SK-N-SH treated with all-trans-retinoic acid at 6 μM for 48 hours (cell line): ENCODE data around the gene FCAMR.
A peak's percentile ranks its signal among the peaks of the same experiment; 100 is the strongest.

Experiments used
- ATAC-seq: fragments of 200-7000 bp; cut with Tn5 transposase; 3 replicates; pipeline ENCODE4 v1.9.1; 2020; ENCODE audit warnings: mild to moderate bottlenecking, moderate library complexity
- ARNTL ChIP-seq: fragments of 450-650 bp; formaldehyde crosslinking; IDR thresholded peaks from 2 replicates; pipeline ENCODE4 v1.5.0; 2020; ENCODE audit warnings: low read depth, mild to moderate bottlenecking, moderate library complexity, borderline replicate concordance
- BACH2 ChIP-seq: fragments of 250-450 bp; sonication (Bioruptor Pico); IDR thresholded peaks from 2 replicates; pipeline ENCODE4 v1.9.0; 2021; ENCODE audit warnings: mild to moderate bottlenecking, borderline replicate concordance
- CREB5 ChIP-seq: fragments of 250-450 bp; sonication (Bioruptor Pico); IDR thresholded peaks from 2 replicates; pipeline ENCODE4 v1.5.1; 2020; ENCODE audit warnings: low read depth, mild to moderate bottlenecking, moderate library complexity
- CSDC2 ChIP-seq: fragments of 250-450 bp; sonication (Bioruptor Pico); IDR thresholded peaks from 2 replicates; pipeline ENCODE4 v1.5.0; 2020; ENCODE audit warnings: mild to moderate bottlenecking, moderate library complexity
- CSRNP3 ChIP-seq: fragments of 250-450 bp; sonication (Bioruptor Pico); IDR thresholded peaks from 2 replicates; pipeline ENCODE4 v1.5.1; 2021; ENCODE audit warnings: mild to moderate bottlenecking, moderate library complexity
- ESRRG ChIP-seq: fragments of 250-450 bp; sonication (Bioruptor Pico); IDR thresholded peaks from 2 replicates; pipeline ENCODE4 v1.6.1; 2021; ENCODE audit warnings: mild to moderate bottlenecking
- GLIS3 ChIP-seq: fragments of 250-450 bp; sonication (Bioruptor Pico); IDR thresholded peaks from 2 replicates; pipeline ENCODE4 v1.5.0; 2020; ENCODE audit warnings: mild to moderate bottlenecking, moderate library complexity
- ISL1 ChIP-seq: fragments of 250-450 bp; sonication (Bioruptor Pico); IDR thresholded peaks from 2 replicates; pipeline ENCODE4 v2.1.2; 2022; ENCODE audit warnings: mild to moderate bottlenecking, moderate library complexity
- OSR1 ChIP-seq: fragments of 250-450 bp; sonication (Bioruptor Pico); IDR thresholded peaks from 2 replicates; pipeline ENCODE4 v1.8.0; 2022; ENCODE audit warnings: moderate library complexity, mild to moderate bottlenecking, inconsistent platforms
- PPARA ChIP-seq: fragments of 250-450 bp; sonication (Bioruptor Pico); IDR thresholded peaks from 2 replicates; pipeline ENCODE4 v1.5.0; 2020; ENCODE audit warnings: mild to moderate bottlenecking, borderline replicate concordance
- RARB ChIP-seq: fragments of 250-450 bp; sonication (Bioruptor Pico); IDR thresholded peaks from 2 replicates; pipeline ENCODE4 v1.8.0; 2021; ENCODE audit warnings: mild to moderate bottlenecking, moderate library complexity
- SNAI2 ChIP-seq: fragments of 250-450 bp; sonication (Bioruptor Pico); IDR thresholded peaks from 2 replicates; pipeline ENCODE4 v1.5.0; 2020; ENCODE audit warnings: mild to moderate bottlenecking, moderate library complexity
- TCF4 ChIP-seq: fragments of 250-450 bp; sonication (Bioruptor Pico); IDR thresholded peaks from 2 replicates; pipeline ENCODE4 v1.8.0; 2021; ENCODE audit warnings: mild to moderate bottlenecking, moderate library complexity, borderline replicate concordance
- TOX ChIP-seq: fragments of 250-450 bp; sonication (Bioruptor Pico); IDR thresholded peaks from 2 replicates; pipeline ENCODE4 v1.8.0; 2021; ENCODE audit warnings: mild to moderate bottlenecking, moderate library complexity, borderline replicate concordance
- TSHZ2 ChIP-seq: fragments of 250-450 bp; sonication (Bioruptor Pico); IDR thresholded peaks from 2 replicates; pipeline ENCODE4 v1.5.0; 2020; ENCODE audit warnings: mild to moderate bottlenecking, moderate library complexity
- ZC3H10 ChIP-seq: fragments of 250-450 bp; sonication (Bioruptor Pico); IDR thresholded peaks from 2 replicates; pipeline ENCODE4 v1.5.1; 2021; ENCODE audit warnings: mild to moderate bottlenecking, moderate library complexity
- ZFP3 ChIP-seq: fragments of 250-450 bp; sonication (Bioruptor Pico); IDR thresholded peaks from 2 replicates; pipeline ENCODE4 v1.5.0; 2020; ENCODE audit warnings: mild to moderate bottlenecking, moderate library complexity
- ZFP30 ChIP-seq: fragments of 450-650 bp; formaldehyde crosslinking; IDR thresholded peaks from 2 replicates; pipeline ENCODE4 v1.5.0; 2022; ENCODE audit warnings: mild to moderate bottlenecking, moderate library complexity
- ZNF565 ChIP-seq: fragments of 450-650 bp; formaldehyde crosslinking; conservative IDR thresholded peaks from 2 replicates; pipeline ENCODE4 v1.5.0; 2020; ENCODE audit warnings: low read depth, mild to moderate bottlenecking, moderate library complexity
- ZNF70 ChIP-seq: fragments of 450-650 bp; formaldehyde crosslinking; IDR thresholded peaks from 2 replicates; pipeline ENCODE4 v1.5.0; 2020; ENCODE audit warnings: mild to moderate bottlenecking, moderate library complexity
- ZNF8 ChIP-seq: fragments of 450-650 bp; formaldehyde crosslinking; IDR thresholded peaks from 2 replicates; pipeline ENCODE4 v1.5.0; 2020; ENCODE audit warnings: mild to moderate bottlenecking, moderate library complexity
- TF ChIP-seq, protein P1 (sequence below): fragments of 250-450 bp; sonication (Bioruptor Pico); IDR thresholded peaks from 2 replicates; pipeline ENCODE4 v1.8.0; 2020; ENCODE audit warnings: mild to moderate bottlenecking, moderate library complexity, borderline replicate concordance

The FCAMR gene

GRCh38 chr1:206985162-206985749 lies 15.0 kb upstream of the FCAMR start (continued):
- TF ChIP-seq CSRNP3 (CRISPR knock-in tag) = no peak
- TF ChIP-seq ZNF70 (CRISPR knock-in tag) = no peak
- TF ChIP-seq, all 23 proteins: peak for 0

GRCh38 chr1:206982216-206982615 lies 12.0 kb upstream of the FCAMR start:
- TF ChIP-seq CREB5 (CRISPR knock-in tag) (no peak), ZNF8 (CRISPR knock-in tag) (no peak), ZC3H10 (no peak), OSR1 (CRISPR knock-in tag) (no peak), GLIS3 (CRISPR knock-in tag) (no peak), SNAI2 (CRISPR knock-in tag) (no peak), ISL1 (CRISPR knock-in tag) (no peak), ESRRG (no peak), TCF4 (CRISPR knock-in tag) (no peak), TSHZ2 (CRISPR knock-in tag) (no peak), CSDC2 (no peak), ZFP30 (CRISPR knock-in tag) (no peak), BACH2 (CRISPR knock-in tag) (no peak), CSRNP3 (CRISPR knock-in tag) (no peak), PPARA (CRISPR knock-in tag) (no peak), TOX (CRISPR knock-in tag) (no peak), RARB (CRISPR knock-in tag) (no peak), ZNF565 (CRISPR knock-in tag) (no peak)

GRCh38 chr1:206979379-206980043 lies 9.3 kb upstream of the FCAMR start:
- peak; percentile 70 for ATAC-seq
- TF ChIP-seq CREB5 (CRISPR knock-in tag) = no peak
- TF ChIP-seq, protein P1, sequence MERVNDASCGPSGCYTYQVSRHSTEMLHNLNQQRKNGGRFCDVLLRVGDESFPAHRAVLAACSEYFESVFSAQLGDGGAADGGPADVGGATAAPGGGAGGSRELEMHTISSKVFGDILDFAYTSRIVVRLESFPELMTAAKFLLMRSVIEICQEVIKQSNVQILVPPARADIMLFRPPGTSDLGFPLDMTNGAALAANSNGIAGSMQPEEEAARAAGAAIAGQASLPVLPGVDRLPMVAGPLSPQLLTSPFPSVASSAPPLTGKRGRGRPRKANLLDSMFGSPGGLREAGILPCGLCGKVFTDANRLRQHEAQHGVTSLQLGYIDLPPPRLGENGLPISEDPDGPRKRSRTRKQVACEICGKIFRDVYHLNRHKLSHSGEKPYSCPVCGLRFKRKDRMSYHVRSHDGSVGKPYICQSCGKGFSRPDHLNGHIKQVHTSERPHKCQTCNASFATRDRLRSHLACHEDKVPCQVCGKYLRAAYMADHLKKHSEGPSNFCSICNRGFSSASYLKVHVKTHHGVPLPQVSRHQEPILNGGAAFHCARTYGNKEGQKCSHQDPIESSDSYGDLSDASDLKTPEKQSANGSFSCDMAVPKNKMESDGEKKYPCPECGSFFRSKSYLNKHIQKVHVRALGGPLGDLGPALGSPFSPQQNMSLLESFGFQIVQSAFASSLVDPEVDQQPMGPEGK (CRISPR knock-in tag) = no peak
- TF ChIP-seq ESRRG = no peak
- no peak for TF ChIP-seq SNAI2 (CRISPR knock-in tag)
- TF ChIP-seq TOX (CRISPR knock-in tag) = no peak
- TF ChIP-seq ARNTL (CRISPR knock-in tag) = no peak
- TF ChIP-seq CSDC2 = no peak
- TF ChIP-seq TSHZ2 (CRISPR knock-in tag) = no peak
- no peak for TF ChIP-seq ZNF565 (CRISPR knock-in tag)
- no peak for TF ChIP-seq TCF4 (CRISPR knock-in tag)
- TF ChIP-seq ISL1 (CRISPR knock-in tag) = no peak
- TF ChIP-seq ZFP30 (CRISPR knock-in tag) = no peak
- no peak for TF ChIP-seq ZNF70 (CRISPR knock-in tag)
- TF ChIP-seq GLIS3 (CRISPR knock-in tag) = no peak
- TF ChIP-seq RARB (CRISPR knock-in tag) = no peak
- TF ChIP-seq PPARA (CRISPR knock-in tag) = no peak
- TF ChIP-seq ZC3H10 = no peak
- TF ChIP-seq BACH2 (CRISPR knock-in tag) = no peak
- no peak for TF ChIP-seq ZNF8 (CRISPR knock-in tag)
- TF ChIP-seq ZFP3 (CRISPR knock-in tag) = no peak
- TF ChIP-seq, all 23 proteins: peak for 0

More at GRCh38 chr1:206982216-206982615, 12.0 kb upstream of the FCAMR start:
- peak; percentile 92 for ATAC-seq
